HUES48 (cell line): Measurements from ENCODE around the gene CAPN14.

ENCODE experiments used
- H3K27ac ChIP-seq: one replicate; pipeline ENCODE4 v1.7.0; 2013; ENCODE audit warnings: low read depth, low read length, inconsistent platforms
- H3K27me3 ChIP-seq: 2 replicates; pipeline ENCODE4 v1.6.1; 2013; ENCODE audit warnings: mild to moderate bottlenecking, low read length; ENCODE audit not compliant: control insufficient read depth, insufficient read depth
- H3K36me3 ChIP-seq: 2 replicates; pipeline ENCODE4 v1.6.1; 2013; ENCODE audit warnings: low read length; ENCODE audit not compliant: control insufficient read depth, insufficient read depth
- H3K4me1 ChIP-seq: 2 replicates; pipeline ENCODE4 v1.6.1; 2013; ENCODE audit warnings: mild to moderate bottlenecking, low read length; ENCODE audit not compliant: control insufficient read depth, insufficient read depth
- H3K4me3 ChIP-seq: 2 replicates; pipeline ENCODE4 v1.5.1; 2013; ENCODE audit warnings: mild to moderate bottlenecking, low read depth, low read length
- H3K9ac ChIP-seq: 2 replicates; pipeline ENCODE4 v1.6.1; 2013; ENCODE audit warnings: mild to moderate bottlenecking, low read depth, low read length, moderate library complexity
- H3K9me3 ChIP-seq: 2 replicates; pipeline ENCODE4 v1.6.1; 2013; ENCODE audit warnings: low read length; ENCODE audit not compliant: control insufficient read depth, insufficient read depth

Gene CAPN14

GRCh38 chr2:31223749-31224148 is 6.4 kb upstream of the CAPN14 start:
- no peak overlapping the region for H3K9ac ChIP-seq
- H3K9me3 ChIP-seq, result no peaks in the 10 kb centered on the region
- no peak overlapping the region for H3K27ac ChIP-seq
- no peaks in the 10 kb centered on the region for H3K4me1 ChIP-seq
- no peaks in the 10 kb centered on the region for H3K27me3 ChIP-seq
- no peaks in the 10 kb centered on the region for H3K36me3 ChIP-seq
- H3K4me3 ChIP-seq, result no peak overlapping the region

- Histone ChIP-seq H3K27me3 (no peaks in the 10 kb centered on the region), H3K4me1 (no peaks in the 10 kb centered on the region), H3K9me3 (no peaks in the 10 kb centered on the region), H3K4me3 (no peak overlapping the region), H3K36me3 (no peaks in the 10 kb centered on the region), H3K9ac (no peak overlapping the region), H3K27ac (no peak overlapping the region)
Observed at GRCh38 chr2:31223026-31223425, 5.7 kb upstream of the CAPN14 start.

- H3K9me3 ChIP-seq, result no peaks in the 10 kb centered on the region
- no peak overlapping the region for H3K4me3 ChIP-seq
- H3K9ac ChIP-seq, result no peak overlapping the region
- no peaks in the 10 kb centered on the region for H3K4me1 ChIP-seq
- no peaks in the 10 kb centered on the region for H3K27me3 ChIP-seq
- no peak overlapping the region for H3K27ac ChIP-seq
- H3K36me3 ChIP-seq, result no peaks in the 10 kb centered on the region
Observed at GRCh38 chr2:31222071-31222470, 4.8 kb upstream of the CAPN14 start.

DNA sequence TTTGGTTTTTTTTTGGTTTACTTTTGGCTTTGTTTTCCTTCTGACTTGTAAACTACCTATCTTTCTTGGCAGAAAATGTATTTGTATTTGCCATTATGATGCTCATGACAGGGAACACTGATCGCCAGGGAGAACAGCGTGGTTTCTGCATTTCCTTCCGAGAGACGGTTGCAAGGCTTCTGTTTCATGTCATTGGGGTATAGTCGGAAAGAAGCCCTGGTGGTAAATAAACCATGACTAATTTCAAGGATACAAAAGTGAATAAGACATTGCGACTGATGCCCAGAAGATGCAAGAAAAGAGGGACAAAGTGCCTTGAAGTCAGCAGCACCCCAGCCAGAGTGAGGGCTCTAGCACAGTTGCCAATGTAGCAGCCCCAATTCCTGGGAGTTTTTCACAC is 4.2 kb upstream of the CAPN14 start:
- H3K4me1 ChIP-seq, result no peaks in the 10 kb centered on the region
- no peaks in the 10 kb centered on the region for H3K27me3 ChIP-seq
- H3K27ac ChIP-seq, result no peak overlapping the region
- H3K9ac ChIP-seq, result no peak overlapping the region
- H3K4me3 ChIP-seq, result no peak overlapping the region
- H3K9me3 ChIP-seq, result no peaks in the 10 kb centered on the region
- H3K36me3 ChIP-seq, result no peaks in the 10 kb centered on the region

DNA sequence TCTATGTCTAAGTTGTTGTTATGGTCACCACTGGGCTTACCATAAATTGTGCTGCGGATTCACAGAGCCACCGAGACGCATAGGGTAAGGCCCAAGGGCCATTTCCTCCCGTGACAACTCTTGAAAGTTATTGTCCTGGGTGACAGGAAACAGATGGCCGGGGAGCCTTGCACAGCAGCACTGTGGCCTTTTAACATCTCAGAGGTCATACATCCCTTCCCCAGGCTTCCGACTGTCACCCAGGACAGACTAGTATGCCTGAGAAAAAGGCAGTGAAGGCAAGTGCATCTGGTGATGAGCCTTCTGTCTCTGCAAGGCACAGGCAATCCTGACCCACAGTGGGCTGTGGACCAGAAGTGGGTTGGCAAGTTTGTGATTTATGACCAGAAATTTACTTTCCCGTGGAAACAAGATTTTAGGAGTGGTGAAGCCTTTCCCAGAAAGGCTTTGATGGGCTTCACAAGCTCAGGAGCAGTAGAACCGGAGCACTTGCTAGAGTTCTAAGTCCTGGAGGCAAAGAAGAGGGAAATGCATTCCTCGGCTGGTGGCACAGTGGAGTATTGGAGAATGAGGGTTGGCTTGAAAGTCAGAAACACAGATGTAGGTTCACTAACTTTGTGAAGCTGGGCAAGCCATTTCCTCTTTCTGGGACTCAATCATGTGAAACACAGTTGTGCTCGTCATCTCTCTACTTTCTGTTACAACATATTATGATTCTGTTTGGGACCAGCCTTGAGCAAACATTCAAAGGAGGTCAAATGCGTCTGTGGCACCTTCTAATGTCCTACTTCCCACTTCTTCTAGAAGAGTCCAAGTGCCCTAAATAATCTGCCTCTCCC is 2.0 kb upstream of the CAPN14 start:
- no peak overlapping the region for H3K4me3 ChIP-seq
- H3K4me1 ChIP-seq, result no peaks in the 10 kb centered on the region
- no peak overlapping the region for H3K9ac ChIP-seq
- no peak overlapping the region for H3K27ac ChIP-seq
- H3K9me3 ChIP-seq, result no peaks in the 10 kb centered on the region
- H3K27me3 ChIP-seq, result no peaks in the 10 kb centered on the region
- no peaks in the 10 kb centered on the region for H3K36me3 ChIP-seq

- Histone ChIP-seq H3K36me3 (no peaks in the 10 kb centered on the region), H3K27ac (no peak overlapping the region), H3K4me1 (no peaks in the 10 kb centered on the region), H3K9ac (no peak overlapping the region), H3K9me3 (no peaks in the 10 kb centered on the region), H3K4me3 (no peak overlapping the region), H3K27me3 (no peaks in the 10 kb centered on the region)
Observed at GRCh38 chr2:31216734-31217133, 581 bp downstream of the CAPN14 start.

- no peaks in the 10 kb centered on the region for H3K4me1 ChIP-seq
- no peak overlapping the region for H3K4me3 ChIP-seq
- H3K27me3 ChIP-seq, result no peaks in the 10 kb centered on the region
- H3K27ac ChIP-seq, result no peak overlapping the region
- no peak overlapping the region for H3K9ac ChIP-seq
- no peaks in the 10 kb centered on the region for H3K36me3 ChIP-seq
- no peaks in the 10 kb centered on the region for H3K9me3 ChIP-seq
Observed at GRCh38 chr2:31214444-31214915, 2.8 kb downstream of the CAPN14 start.

GRCh38 chr2:31213601-31214443 is 3.5 kb downstream of the CAPN14 start:
- Histone ChIP-seq H3K9me3 (no peaks in the 10 kb centered on the region), H3K27me3 (no peaks in the 10 kb centered on the region), H3K4me1 (no peaks in the 10 kb centered on the region), H3K4me3 (no peak overlapping the region), H3K9ac (no peak overlapping the region), H3K27ac (no peak overlapping the region), H3K36me3 (no peaks in the 10 kb centered on the region)

- Histone ChIP-seq H3K4me1 (peaks cover 2% of the 10 kb centered on the region; the same call in 1 of the 2 replicates), H3K36me3 (no peaks in the 10 kb centered on the region), H3K27me3 (no peaks in the 10 kb centered on the region), H3K9ac (no peak overlapping the region), H3K9me3 (no peaks in the 10 kb centered on the region), H3K4me3 (no peak overlapping the region), H3K27ac (peak overlapping the region; percentile 4)
Observed at GRCh38 chr2:31212659-31213600, 4.4 kb downstream of the CAPN14 start.

DNA sequence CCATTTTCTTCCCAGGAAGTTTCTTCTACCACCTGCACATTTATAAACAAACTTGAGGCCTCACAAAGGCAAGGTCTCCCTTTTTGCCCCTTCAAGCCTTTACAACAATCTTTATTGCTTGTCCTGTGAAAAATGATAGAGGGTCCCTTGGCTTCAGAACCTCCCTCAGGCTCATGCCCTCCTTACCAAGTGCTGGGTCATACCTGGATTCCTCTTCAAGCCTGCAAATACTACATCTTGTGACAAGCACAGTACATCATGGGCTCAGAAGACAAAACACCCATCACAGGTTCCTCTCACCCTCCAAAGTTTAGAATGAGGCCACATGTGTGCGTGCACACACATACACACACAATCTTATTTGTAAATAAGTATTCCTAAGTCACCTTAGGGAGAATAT is 9.1 kb downstream of the CAPN14 start:
- H3K27me3 ChIP-seq, result no peaks in the 10 kb centered on the region

More for the DNA sequence above, 9.1 kb downstream of the CAPN14 start:
- Histone ChIP-seq H3K9me3 (no peaks in the 10 kb centered on the region), H3K27ac (peak overlapping the region; percentile 54), H3K36me3 (no peaks in the 10 kb centered on the region), H3K4me3 (no peak overlapping the region), H3K9ac (no peak overlapping the region), H3K4me1 (peaks cover 6% of the 10 kb centered on the region; the same call in 1 of the 2 replicates)
